Left lung (tissue), 10 donors: ENCODE data around the gene NUMB. TPM values are rescaled to one million over a fixed set of nuclear protein-coding genes. Genes with fewer than 3 reads are reported as not detected.

Source experiments
- ATAC-seq: fragments of 200-7000 bp; cut with Tn5 transposase; one replicate; pipeline ENCODE4 v1.9.1; 2020; ENCODE audit warnings: moderate library complexity
- DNase-seq, 4 donors: peaks; one replicate each; pipeline ENCODE4 v3.0.0-alpha.2; 2013 to 2020
- H3K27ac ChIP-seq, 2 donors: fragments of 200-600 bp; sonication (generic) in 1 of 2; one replicate each; pipeline versions ENCODE4 v1.5.0 to v1.8.0; 2020 to 2021
- H3K27me3 ChIP-seq, 2 donors: fragments of 200-600 bp; sonication (generic) in 1 of 2; one replicate each; pipeline versions ENCODE4 v1.5.0 to v1.8.0; 2020 to 2021
- H3K36me3 ChIP-seq, 2 donors: fragments of 200-600 bp; sonication (generic) in 1 of 2; one replicate each; pipeline versions ENCODE4 v1.5.0 to v1.8.0; 2020 to 2021
- H3K4me1 ChIP-seq, 2 donors: fragments of 200-600 bp; one replicate each; pipeline ENCODE4 v1.8.0; 2021
- H3K4me3 ChIP-seq, 2 donors: fragments of 200-600 bp; sonication (generic) in 1 of 2; one replicate each; pipeline versions ENCODE4 v1.5.0 to v1.8.0; 2020 to 2021; ENCODE audit warnings: mild to moderate bottlenecking in 1 of 2
- H3K9me3 ChIP-seq, 2 donors: fragments of 200-600 bp; sonication (generic) in 1 of 2; one replicate each; pipeline versions ENCODE4 v1.5.0 to v1.8.0; 2020 to 2021
- intact Hi-C, 2 donors: fragments of 100-400 bp; cut with DNase I; formaldehyde crosslinking; loops; one replicate each; pipeline versions ENCODE4 v1.11.2 to v1.14.2; 2022
- polyA plus RNA-seq, 6 donors: library from polyadenylated mRNA; unstranded; fragments of 120-200 nt; gene quantifications; one replicate each; pipeline ENCODE4 v1.2.1, GENCODE V29; 2013; ENCODE audit not compliant: insufficient read length in 6 of 6
- total RNA-seq, 2 donors: library from RNA; stranded (reverse); fragmentation: NEBNext Ultra II Directional; extraction: Animal tissue kit (Norgen Biotek cat#: 25700); gene quantifications; one replicate each; pipeline ENCODE4 v1.2.1, GENCODE V29; 2021
- TF ChIP-seq, protein P1 (sequence below), 2 donors: fragments of 200-600 bp; sonication (generic) in 1 of 2; IDR thresholded peaks; one replicate each; pipeline versions ENCODE4 v1.5.0 to v1.8.0; 2021; ENCODE audit warnings: antibody characterized with exemption in 2 of 2
- donor health status: DM: no; HTN: yes; CAD: no.
- donor health status: DM: no; HTN: no; CAD: no.

The NUMB gene
- total and polyA plus RNA-seq, 8 donors, result 91.0 to 121 (median 105) TPM

DNA sequence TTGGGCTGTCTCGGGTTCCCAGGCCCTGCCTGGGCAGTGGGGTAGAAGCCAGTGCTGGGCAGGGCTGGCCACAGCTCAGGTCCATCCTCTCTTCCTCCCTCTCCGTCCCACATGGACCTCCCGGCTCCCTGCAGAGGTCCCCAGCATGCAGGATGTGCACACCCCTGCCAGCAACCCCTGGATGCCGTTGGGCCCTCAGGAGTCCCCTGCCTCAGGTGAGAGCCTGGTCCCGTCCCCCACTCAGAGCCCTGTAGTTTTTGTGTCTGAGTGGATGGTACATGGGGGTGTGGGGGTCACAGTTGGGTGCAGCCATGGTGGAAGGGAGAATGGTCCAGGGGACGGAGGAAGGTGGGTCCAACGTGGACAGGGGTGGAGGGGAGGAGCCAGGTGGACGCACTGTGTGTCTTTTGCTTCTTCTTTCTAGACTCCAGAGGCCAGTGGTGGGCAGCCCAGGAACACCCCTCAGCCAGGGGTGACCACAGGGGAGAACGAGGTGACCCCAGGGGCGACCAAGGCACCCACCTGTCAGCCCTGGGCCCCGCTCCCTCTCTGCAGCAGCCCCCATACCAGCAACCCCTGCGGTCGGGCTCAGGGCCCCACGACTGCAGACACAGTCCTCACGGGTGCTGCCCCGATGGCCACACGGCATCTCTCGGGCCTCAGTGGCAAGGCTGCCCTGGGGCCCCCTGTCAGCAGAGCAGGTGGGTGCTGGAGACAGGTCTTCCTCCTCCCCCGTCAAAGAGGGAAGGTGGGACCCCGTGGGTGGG, 199.3 kb downstream of the NUMB start:
- Histone ChIP-seq H3K27ac (no peak overlapping the region), H3K4me1 (no peaks in the 10 kb centered on the region), H3K36me3 (no peaks in the 10 kb centered on the region), H3K4me3 (no peak overlapping the region), H3K9me3 (no peaks in the 10 kb centered on the region), H3K27me3 (no peaks in the 10 kb centered on the region)
- TF ChIP-seq, protein P1, sequence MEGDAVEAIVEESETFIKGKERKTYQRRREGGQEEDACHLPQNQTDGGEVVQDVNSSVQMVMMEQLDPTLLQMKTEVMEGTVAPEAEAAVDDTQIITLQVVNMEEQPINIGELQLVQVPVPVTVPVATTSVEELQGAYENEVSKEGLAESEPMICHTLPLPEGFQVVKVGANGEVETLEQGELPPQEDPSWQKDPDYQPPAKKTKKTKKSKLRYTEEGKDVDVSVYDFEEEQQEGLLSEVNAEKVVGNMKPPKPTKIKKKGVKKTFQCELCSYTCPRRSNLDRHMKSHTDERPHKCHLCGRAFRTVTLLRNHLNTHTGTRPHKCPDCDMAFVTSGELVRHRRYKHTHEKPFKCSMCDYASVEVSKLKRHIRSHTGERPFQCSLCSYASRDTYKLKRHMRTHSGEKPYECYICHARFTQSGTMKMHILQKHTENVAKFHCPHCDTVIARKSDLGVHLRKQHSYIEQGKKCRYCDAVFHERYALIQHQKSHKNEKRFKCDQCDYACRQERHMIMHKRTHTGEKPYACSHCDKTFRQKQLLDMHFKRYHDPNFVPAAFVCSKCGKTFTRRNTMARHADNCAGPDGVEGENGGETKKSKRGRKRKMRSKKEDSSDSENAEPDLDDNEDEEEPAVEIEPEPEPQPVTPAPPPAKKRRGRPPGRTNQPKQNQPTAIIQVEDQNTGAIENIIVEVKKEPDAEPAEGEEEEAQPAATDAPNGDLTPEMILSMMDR (IDR thresholded peaks at IDR 0.05), result no peak
- no peak for ATAC-seq
- DNase-seq, result no peak
- intact Hi-C loops, result no loop called here

DNA sequence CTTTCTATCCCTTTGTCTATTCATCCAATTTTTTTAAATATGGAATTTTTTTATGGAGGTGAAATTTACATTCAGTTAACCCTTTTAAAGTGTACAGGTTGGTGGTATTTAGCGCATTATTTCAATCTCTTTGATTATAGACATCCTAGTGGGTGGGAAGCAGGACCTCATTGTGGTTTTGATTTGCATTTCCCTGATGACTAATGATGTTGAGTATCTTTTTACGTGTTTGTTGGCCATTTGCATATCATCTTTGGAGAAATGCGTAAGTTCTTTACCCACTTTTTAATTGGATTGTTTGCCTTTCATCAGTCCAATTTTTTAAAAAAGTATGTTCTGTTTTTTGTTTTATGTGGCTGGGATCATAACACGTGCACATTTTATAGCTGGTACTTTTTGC, 200.3 kb downstream of the NUMB start:
- DNase-seq, result no peak

DNA sequence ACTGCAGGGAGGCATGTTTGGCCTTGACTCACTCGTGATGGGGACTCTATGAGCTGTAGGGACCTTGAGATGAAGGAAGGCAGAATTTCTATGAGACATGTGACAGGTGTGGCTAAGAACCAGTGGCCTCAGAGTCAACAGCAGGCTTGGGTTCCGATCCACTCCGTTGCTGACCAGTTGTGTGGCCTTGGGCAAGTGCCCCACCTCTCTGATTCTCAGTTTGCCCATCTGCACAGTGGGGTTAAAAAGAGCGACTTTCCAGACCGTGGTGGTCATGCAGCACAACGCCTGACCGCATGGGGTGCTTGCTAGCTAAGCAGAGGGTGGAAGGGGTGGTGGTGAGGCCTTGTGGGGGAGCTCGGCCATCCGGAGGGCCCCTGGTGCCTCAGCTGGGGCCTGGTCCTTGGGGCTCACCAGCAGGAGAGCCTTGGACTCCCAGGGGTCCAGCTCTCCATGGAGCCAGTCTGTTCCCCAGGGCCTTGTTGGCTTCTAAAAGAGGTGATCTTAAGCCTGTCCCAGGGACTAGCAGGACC, 202.6 kb downstream of the NUMB start:
- DNase-seq (no peak), ATAC-seq (no peak)
- TF ChIP-seq, protein P1 (IDR thresholded peaks at IDR 0.05), result no peak
- H3K36me3 ChIP-seq, result no peaks in the 10 kb centered on the region
- no peaks in the 10 kb centered on the region for H3K4me1 ChIP-seq
- no peaks in the 10 kb centered on the region for H3K9me3 ChIP-seq
- H3K27ac ChIP-seq, result no peak overlapping the region
- no peaks in the 10 kb centered on the region for H3K27me3 ChIP-seq
- no peak overlapping the region for H3K4me3 ChIP-seq
- intact Hi-C loops, result no loop called here

More for the DNA sequence above, 200.3 kb downstream of the NUMB start:
- Histone ChIP-seq H3K27ac (no peak overlapping the region), H3K27me3 (no peaks in the 10 kb centered on the region), H3K36me3 (no peaks in the 10 kb centered on the region), H3K9me3 (no peaks in the 10 kb centered on the region), H3K4me1 (no peaks in the 10 kb centered on the region), H3K4me3 (no peak overlapping the region)
- TF ChIP-seq, protein P1 (IDR thresholded peaks at IDR 0.05), result no peak
- intact Hi-C loops, result no loop called here
- no peak for ATAC-seq

DNA sequence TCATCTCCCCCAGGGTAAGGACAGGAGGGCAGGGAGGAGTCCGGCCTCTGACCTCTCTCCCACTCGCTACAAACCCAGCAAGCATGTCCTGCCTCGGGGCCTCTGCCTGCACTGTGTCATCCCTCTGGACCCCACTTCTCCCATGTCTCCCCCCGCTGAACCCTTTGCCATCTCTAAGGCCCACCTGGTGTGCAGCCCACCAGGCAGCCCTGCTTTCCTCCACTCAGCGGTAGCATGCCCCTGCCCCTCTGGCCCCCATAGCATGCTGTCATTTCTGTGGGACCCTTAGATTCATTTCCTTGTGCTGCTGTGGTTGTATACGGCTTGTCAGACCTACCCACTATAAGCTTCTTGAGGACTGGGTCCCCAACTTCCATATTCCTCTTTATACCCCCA, 203.3 kb downstream of the NUMB start:
- Histone ChIP-seq H3K9me3 (no peaks in the 10 kb centered on the region), H3K36me3 (no peaks in the 10 kb centered on the region), H3K4me3 (no peak overlapping the region), H3K4me1 (no peaks in the 10 kb centered on the region), H3K27me3 (no peaks in the 10 kb centered on the region), H3K27ac (no peak overlapping the region)
- intact Hi-C loops, result no loop called here
- TF ChIP-seq, protein P1 (IDR thresholded peaks at IDR 0.05), result no peak
- ATAC-seq (no peak), DNase-seq (no peak)

DNA sequence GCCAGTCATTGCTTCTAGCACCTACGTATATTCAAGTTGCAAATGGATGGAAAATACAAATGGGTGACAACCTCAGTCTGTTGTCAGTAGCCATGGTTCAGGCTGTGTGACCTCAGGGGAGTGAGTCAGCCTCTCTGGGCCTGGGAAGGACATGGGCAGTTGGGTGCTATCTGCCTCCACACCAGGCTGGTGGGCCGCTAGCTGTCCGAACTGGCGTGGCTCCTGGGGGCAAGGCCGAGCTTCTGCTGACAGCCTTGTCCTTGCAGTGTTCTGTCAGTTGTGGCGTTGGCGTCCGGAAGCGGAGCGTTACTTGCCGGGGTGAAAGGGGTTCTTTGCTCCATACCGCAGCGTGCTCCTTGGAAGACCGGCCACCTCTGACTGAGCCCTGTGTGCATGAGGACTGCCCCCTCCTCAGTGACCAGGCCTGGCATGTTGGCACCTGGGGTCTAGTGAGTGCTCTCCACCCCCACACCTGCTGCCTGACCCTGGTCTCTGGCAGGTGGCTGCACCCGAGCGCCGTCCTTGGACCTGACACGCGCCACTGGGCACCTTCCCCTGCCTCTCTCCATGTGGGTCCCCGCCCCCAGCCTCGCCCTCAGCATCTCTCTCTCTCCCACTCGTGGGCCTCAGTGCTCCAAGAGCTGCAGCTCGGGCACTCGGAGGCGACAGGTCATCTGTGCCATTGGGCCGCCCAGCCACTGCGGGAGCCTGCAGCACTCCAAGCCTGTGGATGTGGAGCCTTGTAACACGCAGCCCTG, 203.9 kb downstream of the NUMB start:
- intact Hi-C loops, result no loop called here
- ATAC-seq, result no peak
- H3K27ac ChIP-seq, result no peak overlapping the region
- DNase-seq, result no peak
- no peaks in the 10 kb centered on the region for H3K36me3 ChIP-seq
- H3K9me3 ChIP-seq, result no peaks in the 10 kb centered on the region
- H3K4me1 ChIP-seq, result no peaks in the 10 kb centered on the region
- TF ChIP-seq, protein P1 (IDR thresholded peaks at IDR 0.05), result no peak
- no peak overlapping the region for H3K4me3 ChIP-seq
- no peaks in the 10 kb centered on the region for H3K27me3 ChIP-seq
